ENCODE measurements around the gene NDEL1.

The NDEL1 gene

GRCh38 chr17:8417806-8418205, 17.9 kb upstream of the NDEL1 start:
- no peaks in the 10 kb centered on the region for H4K20me1 ChIP-seq (ENCODE audit: insufficient read depth, low read length)
- H3K9me3 ChIP-seq (ENCODE audit: insufficient read depth, low read length), result no peaks in the 10 kb centered on the region
- no peaks in the 10 kb centered on the region for H3K36me3 ChIP-seq (replicated peaks; ENCODE audit: low read depth, low read length)
- H3K79me2 ChIP-seq (ENCODE audit: low read length), result no peaks in the 10 kb centered on the region
- H3K27me3 ChIP-seq (ENCODE audit: low read depth, low read length), result no peaks in the 10 kb centered on the region
- no peak overlapping the region for H3K9ac ChIP-seq (ENCODE audit: low read length)
- H3K4me1 ChIP-seq (ENCODE audit: low read length), result no peaks in the 10 kb centered on the region
- TF ChIP-seq EZH2phosphoT487 (IDR thresholded peaks at IDR 0.05; ENCODE audit: low read depth) (no peak), CTCF (IDR thresholded peaks at IDR 0.05; ENCODE audit: low read depth, low read length) (no peak)
- no peak overlapping the region for H2AFZ ChIP-seq (ENCODE audit: low read depth, low read length)
- H3K4me2 ChIP-seq (ENCODE audit: low read length), result no peak overlapping the region
- H3K27ac ChIP-seq (ENCODE audit: low read length), result no peak overlapping the region
- no peak overlapping the region for H3K4me3 ChIP-seq (ENCODE audit: low read length)

GRCh38 chr17:8418471-8418870, 17.2 kb upstream of the NDEL1 start:
- no peaks in the 10 kb centered on the region for H3K79me2 ChIP-seq (ENCODE audit: low read length)
- TF ChIP-seq EZH2phosphoT487 (IDR thresholded peaks at IDR 0.05; ENCODE audit: low read depth), result no peak
- no peak for TF ChIP-seq CTCF (IDR thresholded peaks at IDR 0.05; ENCODE audit: low read depth, low read length)
- H3K9ac ChIP-seq (ENCODE audit: low read length), result no peak overlapping the region
- no peaks in the 10 kb centered on the region for H3K27me3 ChIP-seq (ENCODE audit: low read depth, low read length)
- no peaks in the 10 kb centered on the region for H3K36me3 ChIP-seq (replicated peaks; ENCODE audit: low read depth, low read length)
- H3K4me3 ChIP-seq (ENCODE audit: low read length), result no peak overlapping the region
- H3K4me2 ChIP-seq (ENCODE audit: low read length), result no peak overlapping the region
- no peaks in the 10 kb centered on the region for H4K20me1 ChIP-seq (ENCODE audit: insufficient read depth, low read length)
- H3K4me1 ChIP-seq (ENCODE audit: low read length), result no peaks in the 10 kb centered on the region
- no peaks in the 10 kb centered on the region for H3K9me3 ChIP-seq (ENCODE audit: insufficient read depth, low read length)
- no peak overlapping the region for H2AFZ ChIP-seq (ENCODE audit: low read depth, low read length)
- H3K27ac ChIP-seq (ENCODE audit: low read length), result no peak overlapping the region

GRCh38 chr17:8419305-8419704, 16.4 kb upstream of the NDEL1 start:
- no peak overlapping the region for H2AFZ ChIP-seq (ENCODE audit: low read depth, low read length)
- H3K4me2 ChIP-seq (ENCODE audit: low read length), result no peak overlapping the region
- TF ChIP-seq EZH2phosphoT487 (IDR thresholded peaks at IDR 0.05; ENCODE audit: low read depth), result no peak
- TF ChIP-seq CTCF (IDR thresholded peaks at IDR 0.05; ENCODE audit: low read depth, low read length), result no peak

GRCh38 chr17:8420041-8420934, 15.4 kb upstream of the NDEL1 start:
- H4K20me1 ChIP-seq (ENCODE audit: insufficient read depth, low read length), result no peaks in the 10 kb centered on the region
- H3K9ac ChIP-seq (ENCODE audit: low read length), result no peak overlapping the region
- no peaks in the 10 kb centered on the region for H3K79me2 ChIP-seq (ENCODE audit: low read length)
- no peaks in the 10 kb centered on the region for H3K36me3 ChIP-seq (replicated peaks; ENCODE audit: low read depth, low read length)
- H3K27me3 ChIP-seq (ENCODE audit: low read depth, low read length), result no peaks in the 10 kb centered on the region
- H3K27ac ChIP-seq (ENCODE audit: low read length), result no peak overlapping the region
- no peak overlapping the region for H2AFZ ChIP-seq (ENCODE audit: low read depth, low read length)
- H3K4me3 ChIP-seq (ENCODE audit: low read length), result no peak overlapping the region
- no peak overlapping the region for H3K4me2 ChIP-seq (ENCODE audit: low read length)
- TF ChIP-seq CTCF (IDR thresholded peaks at IDR 0.05; ENCODE audit: low read depth, low read length) (no peak), EZH2phosphoT487 (IDR thresholded peaks at IDR 0.05; ENCODE audit: low read depth) (no peak)
- H3K4me1 ChIP-seq (ENCODE audit: low read length), result no peaks in the 10 kb centered on the region
- no peaks in the 10 kb centered on the region for H3K9me3 ChIP-seq (ENCODE audit: insufficient read depth, low read length)

More at GRCh38 chr17:8419305-8419704, 16.4 kb upstream of the NDEL1 start:
- no peaks in the 10 kb centered on the region for H3K4me1 ChIP-seq (ENCODE audit: low read length)
- H3K4me3 ChIP-seq (ENCODE audit: low read length), result no peak overlapping the region
- no peaks in the 10 kb centered on the region for H3K79me2 ChIP-seq (ENCODE audit: low read length)
- no peaks in the 10 kb centered on the region for H3K36me3 ChIP-seq (replicated peaks; ENCODE audit: low read depth, low read length)
- H4K20me1 ChIP-seq (ENCODE audit: insufficient read depth, low read length), result no peaks in the 10 kb centered on the region
- H3K9ac ChIP-seq (ENCODE audit: low read length), result no peak overlapping the region
- H3K27ac ChIP-seq (ENCODE audit: low read length), result no peak overlapping the region
- no peaks in the 10 kb centered on the region for H3K9me3 ChIP-seq (ENCODE audit: insufficient read depth, low read length)
- H3K27me3 ChIP-seq (ENCODE audit: low read depth, low read length), result no peaks in the 10 kb centered on the region
